Right lung (tissue), 5 donors: ENCODE measurements around the gene ZER1. TPM values are rescaled to one million over a fixed set of nuclear protein-coding genes. Genes with fewer than 3 reads are reported as not detected.
A peak's percentile ranks its signal among the peaks of the same experiment; 100 is the strongest.
"Not testable (repeated sequence)": the region's sequence is repeated elsewhere in the genome, so short reads cannot be mapped to it uniquely, and the experiment has no call there.

Experiments
- DNase-seq, 2 donors: peaks; one replicate each; pipeline ENCODE4 v3.0.0-alpha.2; 2013
- polyA plus RNA-seq, 5 donors: library from polyadenylated mRNA; unstranded; fragments of 120-200 nt; gene quantifications; one replicate each; pipeline versions ENCODE4 v1.2.1 to v1.2.3, GENCODE V29; 2013; ENCODE audit warnings: inconsistent platforms in 1 of 5, low replicate concordance in 1 of 5; ENCODE audit not compliant: insufficient read length in 5 of 5, insufficient read depth in 1 of 5

ZER1 gene
- polyA plus RNA-seq, 5 donors, result 20.4 to 32.3 (median 28.7) TPM

DNA sequence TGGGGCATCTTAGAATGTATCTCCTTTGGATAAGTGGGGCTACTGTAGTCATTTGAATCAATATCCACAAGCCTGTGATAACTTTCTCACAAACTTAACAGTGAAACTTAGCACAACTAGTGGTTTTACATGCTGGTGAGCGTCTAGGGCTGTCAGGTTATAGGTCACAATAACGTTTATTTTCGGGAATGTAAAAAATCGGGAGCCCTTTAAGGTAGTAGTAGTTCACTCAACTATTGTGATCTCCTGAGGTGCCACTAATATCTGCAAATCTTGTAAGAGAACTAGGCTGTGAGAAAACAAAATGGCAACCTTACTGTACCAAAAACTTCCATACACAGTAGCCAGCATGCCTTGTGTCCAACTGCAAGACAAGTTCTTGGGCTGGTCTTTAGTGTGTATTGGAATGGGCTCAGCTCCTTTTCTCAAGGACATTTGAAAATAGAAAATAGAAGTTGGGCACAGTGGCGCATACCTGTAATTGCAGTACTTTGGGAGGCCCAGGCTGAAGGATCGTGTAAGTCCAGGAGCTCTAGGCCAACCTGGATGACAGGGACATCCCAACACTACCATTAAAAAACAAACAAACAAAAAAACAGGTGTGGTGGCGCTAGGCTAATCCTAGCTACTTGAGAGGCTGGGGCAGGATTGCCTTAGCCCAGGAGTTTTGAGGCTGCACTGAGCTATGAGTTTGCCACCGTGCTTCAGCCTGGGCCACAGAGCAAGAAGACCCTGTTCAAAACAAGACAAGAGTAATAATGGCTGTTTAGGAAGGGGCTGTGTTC lies 74.6 kb downstream of the ZER1 start:
- no peak for DNase-seq

DNA sequence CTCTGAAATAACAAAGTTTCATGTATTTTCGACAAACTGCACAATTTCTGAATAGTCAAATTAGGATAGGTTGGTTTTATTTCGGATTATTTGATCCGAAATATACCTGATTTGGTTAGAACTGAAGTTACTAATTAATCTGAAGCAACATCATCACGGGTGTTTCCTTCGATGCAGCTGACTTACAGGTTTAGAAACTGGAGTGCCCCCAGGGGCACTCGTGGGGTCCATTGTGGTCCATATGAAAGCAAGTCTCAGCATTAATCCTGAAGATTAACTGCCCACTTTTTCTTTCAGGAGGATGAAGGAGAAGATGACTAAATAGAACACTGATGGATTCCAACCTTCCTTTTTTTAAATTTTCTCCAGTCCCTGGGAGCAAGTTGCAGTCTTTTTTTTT lies 77.4 kb downstream of the ZER1 start:
- DNase-seq, result no peak

DNA sequence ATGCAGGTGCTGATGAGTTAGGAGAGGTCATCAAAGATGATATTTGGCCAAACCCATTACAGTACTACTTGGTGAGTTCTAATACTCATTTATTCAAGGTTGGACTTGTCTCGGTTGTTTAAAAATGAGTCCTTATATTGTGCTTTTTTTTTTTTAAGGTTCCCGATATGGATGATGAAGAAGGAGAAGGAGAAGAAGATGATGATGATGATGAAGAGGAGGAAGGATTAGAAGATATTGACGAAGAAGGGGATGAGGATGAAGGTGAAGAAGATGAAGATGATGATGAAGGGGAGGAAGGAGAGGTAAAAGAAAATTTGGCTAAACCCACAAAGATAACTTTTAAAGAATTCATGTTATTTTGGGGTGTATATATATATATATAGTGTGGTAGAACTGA lies 78.0 kb downstream of the ZER1 start:
- DNase-seq, result not testable (repeated sequence)

DNA sequence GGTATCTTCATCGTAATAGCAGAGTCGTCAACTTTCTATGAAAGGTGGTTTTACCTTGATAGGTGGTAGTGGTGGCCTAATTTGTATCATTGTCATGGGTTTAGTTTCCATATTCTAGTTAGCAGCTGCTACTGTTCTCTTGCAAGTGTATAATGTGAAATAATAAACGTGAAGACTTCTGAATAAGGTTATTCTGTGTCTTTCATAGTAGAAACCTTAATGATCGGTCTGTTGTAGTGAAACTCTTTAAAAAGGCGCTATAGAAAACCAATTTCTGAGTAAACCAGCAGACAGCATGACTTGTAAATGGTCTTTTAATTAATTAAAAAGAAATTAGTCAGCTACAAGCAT lies 81.1 kb downstream of the ZER1 start:
- DNase-seq, result no peak

DNA sequence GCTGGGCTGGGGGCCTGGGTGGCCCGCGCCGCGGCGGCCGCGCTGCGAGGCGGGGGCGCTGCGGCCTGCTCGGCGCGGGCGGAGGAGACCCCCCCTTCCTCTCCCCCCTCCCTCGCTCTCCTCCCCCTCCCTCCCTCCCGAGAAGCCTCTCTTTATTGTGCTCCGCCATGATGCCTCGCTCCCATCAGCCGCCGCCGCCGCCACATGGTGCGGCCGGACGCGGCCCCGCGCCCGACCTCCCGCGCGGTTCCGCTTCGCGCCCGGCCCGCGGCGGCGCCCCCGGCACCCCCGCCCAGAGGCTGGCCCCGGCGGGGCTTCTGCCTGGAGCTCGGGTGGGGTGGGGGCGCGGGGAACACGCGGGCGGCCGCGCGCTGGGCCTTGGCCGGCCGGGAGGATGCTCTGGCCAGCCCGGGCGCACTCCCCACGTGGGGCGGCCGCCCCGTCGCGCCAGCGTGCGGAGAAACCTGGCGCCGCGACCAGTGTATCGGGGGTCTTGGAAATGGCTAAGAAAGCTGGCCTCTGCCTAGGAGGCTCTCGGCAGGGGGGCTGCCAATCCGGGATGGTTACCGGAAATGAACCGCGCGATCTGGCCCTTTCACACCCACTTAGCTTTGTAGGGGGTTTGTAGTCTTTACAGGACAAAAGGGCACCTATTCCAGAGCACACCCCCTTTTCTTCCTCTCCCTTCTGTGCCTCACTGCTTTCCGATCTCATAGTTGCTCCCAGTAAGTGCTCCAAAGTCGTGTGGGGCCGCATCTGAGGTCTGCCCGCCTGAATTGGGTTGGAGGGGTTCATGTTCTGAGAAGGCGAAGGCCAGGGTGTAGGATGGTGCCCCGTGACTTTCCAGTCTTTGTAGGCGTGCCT lies 81.7 kb downstream of the ZER1 start:
- DNase-seq, result peak in 1 of 2 donors; percentile 41

DNA sequence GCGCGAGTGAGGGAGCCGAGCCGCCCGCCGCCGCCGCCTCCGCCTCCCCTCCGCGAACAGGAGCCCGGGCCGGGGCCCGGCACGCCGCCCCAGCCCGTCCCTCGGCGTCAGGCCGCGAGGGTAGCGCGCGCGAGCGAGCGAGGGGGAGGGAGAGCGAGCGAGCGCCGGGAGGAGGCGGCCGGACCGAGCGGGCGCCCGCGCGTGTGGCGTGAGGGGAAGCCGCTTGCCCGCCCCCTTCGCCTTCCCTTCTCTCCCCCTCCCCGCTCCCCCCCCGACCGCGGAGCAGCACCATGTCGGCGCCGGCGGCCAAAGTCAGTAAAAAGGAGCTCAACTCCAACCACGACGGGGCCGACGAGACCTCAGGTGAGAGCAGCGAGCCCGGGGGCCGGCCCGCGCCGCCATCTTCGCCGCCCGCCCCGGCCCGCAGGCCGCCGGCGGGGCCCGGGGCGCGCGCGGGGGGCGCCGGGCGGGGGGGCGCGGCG lies 82.4 kb downstream of the ZER1 start:
- peak in 1 of 2 donors; percentile 42 for DNase-seq

DNA sequence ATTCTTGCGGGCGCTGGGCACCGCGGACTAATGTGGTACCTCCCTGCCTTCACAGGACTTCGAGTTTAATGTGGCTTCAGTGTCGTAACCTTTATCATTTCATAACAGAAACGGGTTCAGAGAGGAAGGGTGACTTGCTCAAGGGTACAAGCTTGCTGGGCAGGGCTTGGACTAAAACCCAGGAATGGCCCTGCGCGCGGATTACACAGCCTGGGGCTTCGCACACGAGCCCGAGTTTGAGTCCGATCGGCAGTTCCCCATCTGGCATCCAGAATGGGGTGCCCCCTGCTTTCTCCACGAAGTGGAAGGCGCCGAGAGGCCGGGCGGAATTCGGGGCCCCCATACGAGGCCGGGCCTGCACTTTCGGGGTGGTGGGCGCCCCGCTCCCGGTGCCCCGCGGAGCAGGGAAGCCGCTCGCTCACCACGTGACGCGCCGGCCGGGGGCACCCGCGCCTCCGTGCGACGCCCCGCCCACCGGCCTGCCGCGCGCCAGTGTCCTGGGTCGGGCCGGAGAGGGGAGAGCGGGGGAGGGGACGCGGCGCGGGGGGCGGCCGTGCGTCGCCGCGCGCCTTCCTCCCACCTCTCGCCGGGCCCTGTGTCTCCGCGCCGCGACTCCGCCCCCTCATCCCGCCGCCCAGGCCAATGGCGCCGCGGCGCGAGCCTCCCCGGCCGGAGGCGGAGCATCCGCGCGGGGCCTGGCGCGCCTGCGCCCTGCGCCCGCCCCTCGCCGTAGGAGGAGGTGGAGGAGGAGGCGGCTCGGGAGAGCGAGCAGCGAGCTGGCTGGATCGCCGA lies 83.0 kb downstream of the ZER1 start, which contains the start of gene SET:
Gene SET (plus strand): TSS at position 722 of the 792 bp plus-strand sequence. CDS start 361 bp downstream, outside the sequence.
- DNase-seq, result peak; percentile 96

DNA sequence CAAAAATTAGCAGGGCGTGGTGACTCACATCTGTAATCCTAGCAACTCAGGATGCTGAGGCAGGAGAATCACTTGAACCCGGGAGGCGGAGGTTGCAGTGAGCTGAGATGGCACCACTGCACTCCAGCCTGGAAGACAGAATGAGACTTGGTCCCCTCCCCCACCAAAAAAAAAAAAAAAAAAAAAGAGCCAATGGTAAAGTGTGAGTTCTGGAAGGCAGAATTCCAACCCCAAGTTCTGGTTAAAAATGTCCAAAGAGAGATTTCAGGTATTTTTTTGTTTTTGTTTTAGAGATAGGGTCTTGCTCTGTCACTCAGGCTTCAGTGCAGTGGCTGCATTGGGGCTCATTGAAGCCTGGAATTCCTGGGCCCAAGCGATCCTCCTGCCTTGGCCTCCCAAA lies 84.3 kb downstream of the ZER1 start:
- DNase-seq, result no peak

DNA sequence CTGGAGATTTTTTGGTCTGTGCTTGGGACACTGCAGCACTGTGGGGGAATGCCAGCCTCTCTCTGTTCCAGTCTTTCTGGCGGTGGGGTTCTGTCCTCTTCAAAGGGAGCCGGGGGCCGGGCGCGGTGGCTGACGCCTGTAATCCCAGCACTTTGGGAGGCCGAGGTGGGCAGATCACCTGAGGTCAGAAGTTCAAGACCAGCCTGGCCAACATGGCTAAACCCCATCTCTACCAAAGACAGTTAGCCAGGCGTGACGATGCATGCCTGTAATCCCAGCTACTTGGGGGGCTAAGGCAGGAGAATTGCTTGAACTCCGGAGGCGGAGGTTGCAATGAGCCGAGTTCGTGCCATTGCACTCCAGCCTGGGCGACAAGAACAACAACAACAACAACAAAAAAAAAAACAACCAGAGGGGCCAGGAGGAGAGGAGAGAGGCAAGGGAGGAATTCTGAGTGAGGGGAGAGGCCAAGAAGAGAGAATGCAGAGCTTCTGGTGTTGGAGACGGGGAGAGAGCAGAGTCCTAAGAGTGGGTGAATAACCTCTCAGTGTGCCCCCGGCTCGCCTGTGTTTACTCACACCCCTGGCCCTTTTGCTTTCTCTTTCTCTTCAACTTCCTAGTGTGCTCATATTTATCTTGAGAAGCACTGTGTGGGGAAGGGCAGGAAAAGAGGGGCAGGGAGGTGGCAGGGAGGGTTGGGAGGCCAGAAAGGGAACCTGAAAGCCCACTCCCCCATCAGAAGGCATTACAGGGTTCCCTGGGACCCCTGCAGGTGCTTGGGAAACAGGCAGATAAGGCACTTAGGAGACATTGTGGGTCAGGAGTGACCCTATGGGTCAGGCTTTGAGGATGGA lies 85.9 kb downstream of the ZER1 start:
- DNase-seq, result no peak

DNA sequence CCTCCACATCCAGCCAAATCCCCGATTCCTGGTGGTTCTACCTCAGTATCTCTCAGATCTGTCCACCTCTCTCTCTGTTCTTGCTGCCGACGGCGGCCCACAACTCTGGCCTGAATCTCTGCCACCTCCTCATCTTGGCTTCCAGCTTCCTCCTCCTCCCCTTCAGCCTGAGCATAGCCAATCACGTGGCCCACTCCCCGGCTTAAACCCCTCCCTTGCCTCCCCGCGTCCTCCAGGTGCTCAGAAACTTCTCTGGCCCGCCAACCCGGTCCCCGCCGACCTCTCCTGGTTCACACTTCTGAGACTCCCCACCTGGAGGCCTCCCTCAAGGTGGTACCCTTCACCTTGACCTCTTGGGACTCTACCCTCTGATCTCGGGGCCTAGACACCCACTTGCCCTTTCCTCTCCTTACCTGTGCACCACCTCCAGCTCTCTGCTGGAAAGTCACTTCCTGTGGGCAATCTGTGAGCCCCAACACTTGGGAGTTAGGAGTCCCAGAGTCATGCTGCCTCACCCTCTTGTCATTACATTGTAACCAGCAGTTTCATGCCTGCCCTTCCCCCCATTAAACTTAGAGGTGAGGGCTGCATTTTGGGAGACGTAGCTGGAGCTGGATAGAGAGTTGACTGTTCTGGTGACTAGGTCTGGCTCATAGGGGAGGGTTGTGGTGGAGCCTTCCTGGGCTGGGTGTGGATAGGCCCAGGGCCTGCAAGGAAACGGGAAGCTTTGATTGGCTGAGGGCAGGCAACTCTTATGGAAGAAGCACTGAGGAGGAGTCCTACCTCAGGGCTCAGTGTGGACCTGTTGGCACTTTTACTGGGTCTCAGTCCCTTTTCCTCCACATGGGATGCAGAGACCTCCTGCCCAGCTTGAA lies 87.2 kb downstream of the ZER1 start:
- DNase-seq, result peak; percentile 74 to 78

DNA sequence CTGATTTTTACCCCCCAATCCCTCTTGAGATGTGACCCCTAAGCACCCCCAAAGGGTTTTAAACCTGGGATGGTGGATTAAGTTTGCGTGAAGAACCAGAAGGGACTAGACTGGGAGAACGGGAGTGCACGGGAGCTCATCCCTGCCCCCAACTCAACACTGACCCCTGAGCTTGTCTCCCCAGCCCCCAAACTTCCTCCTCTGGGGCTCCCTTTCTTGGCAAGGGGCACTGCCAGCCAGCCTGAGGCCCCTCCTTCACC lies 87.7 kb downstream of the ZER1 start:
- no peak for DNase-seq

DNA sequence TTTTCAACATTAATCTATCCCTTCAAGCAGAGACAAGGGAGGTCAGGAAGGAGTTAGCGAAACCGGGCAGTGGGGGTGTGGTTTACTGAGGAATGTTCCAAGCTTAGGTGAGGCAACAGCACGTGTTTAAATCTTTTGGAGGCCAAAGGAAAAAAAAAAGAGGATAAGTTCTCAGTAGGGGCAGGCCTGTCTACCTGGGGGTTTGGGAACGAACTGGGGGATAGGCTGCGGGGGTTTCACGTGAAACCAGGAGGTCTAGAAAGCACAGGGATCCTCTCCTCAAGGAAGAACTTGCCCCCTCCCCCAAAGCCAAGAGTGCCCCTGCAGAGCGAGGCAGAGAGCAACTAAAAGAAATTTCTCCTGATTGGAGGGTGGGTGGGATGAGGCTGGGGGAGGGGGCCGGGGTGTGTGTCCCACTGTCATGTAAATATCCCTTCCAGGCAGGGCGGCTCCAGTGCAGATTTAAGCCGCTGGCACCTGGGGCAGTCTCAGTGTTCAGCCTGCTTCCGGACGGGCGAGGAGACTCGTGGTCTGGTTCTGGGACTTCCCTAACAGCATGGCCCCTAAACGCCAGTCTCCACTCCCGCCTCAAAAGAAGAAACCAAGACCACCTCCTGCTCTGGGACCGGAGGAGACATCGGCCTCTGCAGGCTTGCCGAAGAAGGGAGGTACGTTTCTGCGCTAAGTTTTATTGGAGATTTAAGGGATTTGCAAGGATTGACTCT lies 88.2 kb downstream of the ZER1 start:
- DNase-seq, result peak in 1 of 2 donors; percentile 35

Other genes starting within 250 kb of the ZER1 start
- 100 to 1,000 TPM; 239 to 343 (median 288) TPM for gene SPTAN1, start 219.3 kb downstream of the ZER1 start, polyA plus RNA-seq
- 10 to 100 TPM; 38.7 to 66.0 (median 46.9) TPM for gene DYNC2I2, start 115.1 kb downstream of the ZER1 start, polyA plus RNA-seq
- 100 to 1,000 TPM; 498 to 635 (median 599) TPM for gene SET, start 82.7 kb downstream of the ZER1 start, polyA plus RNA-seq
- 10 to 100 TPM; 11.6 to 13.8 (median 12.8) TPM for gene PKN3, start 69.4 kb downstream of the ZER1 start, polyA plus RNA-seq
- 10 to 100 TPM in 2 of 5 donors, 1 to 10 TPM in 3; 8.3 to 14.6 (median 9.6) TPM for gene ZDHHC12, start 47.8 kb downstream of the ZER1 start, polyA plus RNA-seq
- 10 to 100 TPM; 20.5 to 30.0 (median 26.3) TPM for gene TBC1D13, start 15.3 kb upstream of the ZER1 start, polyA plus RNA-seq
- 10 to 100 TPM in 1 of 5 donors, 1 to 10 TPM in 4; 2.7 to 12.8 (median 4.9) TPM for gene ENDOG, start 46.6 kb upstream of the ZER1 start, polyA plus RNA-seq
- 10 to 100 TPM; 23.3 to 48.0 (median 33.9) TPM for gene SPOUT1, start 57.9 kb upstream of the ZER1 start, polyA plus RNA-seq
- 10 to 100 TPM in 1 of 5 donors, 1 to 10 TPM in 4; 6.6 to 10.1 (median 7.9) TPM for gene KYAT1, start 110.0 kb upstream of the ZER1 start, polyA plus RNA-seq
- 10 to 100 TPM; 23.2 to 30.0 (median 26.5) TPM for gene LRRC8A, start 110.2 kb upstream of the ZER1 start, polyA plus RNA-seq
- gene PHYHD1, start 149.1 kb upstream of the ZER1 start, polyA plus RNA-seq, result 10 to 100 TPM; 33.0 to 48.7 (median 41.8) TPM
- gene DOLK, start 175.7 kb upstream of the ZER1 start, polyA plus RNA-seq, result 10 to 100 TPM in 3 of 5 donors, 1 to 10 TPM in 2; 8.8 to 13.4 (median 10.9) TPM
- 10 to 100 TPM; 48.7 to 66.7 (median 51.0) TPM for gene NUP188, start 175.8 kb upstream of the ZER1 start, polyA plus RNA-seq